Endothelial cell of umbilical vein (primary cell): Measurements from ENCODE around the gene INPP4B. TPM values are rescaled to one million over a fixed set of nuclear protein-coding genes. Genes with fewer than 3 reads are reported as not detected.
"Not testable (repeated sequence)": the region's sequence is repeated elsewhere in the genome, so short reads cannot be mapped to it uniquely, and the experiment has no call there.

Source experiments
- BruUV-seq: library from RNA; stranded (reverse); fragments of 400-500 nt; replicated peaks from 2 replicates; lab custom pipeline; 2021; lab: Mats Ljungman, UMichigan
- CTCF ChIA-PET: fragments of 300-600, 350-600 bp; sonication (Branson Sonifier 250); formaldehyde crosslinking; loops from one replicate; lab custom pipeline; 2021; ENCODE audit warnings: antibody characterized with exemption, inconsistent platforms; lab: Charles Lee
- POLR2A ChIA-PET: fragments of 300-600, 350-600 bp; sonication (Branson Sonifier 250); formaldehyde crosslinking; loops from one replicate; lab custom pipeline; 2021; ENCODE audit warnings: antibody characterized with exemption, inconsistent platforms; lab: Charles Lee
- DNase-seq: peaks from one replicate; pipeline ENCODE4 v3.0.0-alpha.2; 2011; ENCODE audit warnings: low read depth, low spot score
- FAIRE-seq: peaks from 2 replicates; lab custom pipeline; 2011; peaks lifted over from hg19 to GRCh38; lab: Jason Lieb, UNC
- H2AFZ ChIP-seq: 2 replicates; pipeline ENCODE4 v1.6.0; 2012; ENCODE audit warnings: low read depth, low read length, control low read depth, inconsistent platforms
- H3K27ac ChIP-seq: 2 replicates; pipeline ENCODE4 v1.5.1; 2011; ENCODE audit warnings: low read depth, mild to moderate bottlenecking, control low read depth, low read length, moderate library complexity; ENCODE audit not compliant: insufficient read depth
- H3K27me3 ChIP-seq, 2 experiments: 2 replicates each; pipeline versions ENCODE4 v1.6.0 to v1.6.1; 2011; ENCODE audit warnings: low read length in 2 of 2, mixed read lengths in 1 of 2; ENCODE audit not compliant: control insufficient read depth in 2 of 2, insufficient read depth in 2 of 2
- H3K36me3 ChIP-seq, 2 experiments: 2 replicates in 1 of 2; 3 replicates in 1 of 2; pipeline ENCODE4 v1.5.1; 2011; ENCODE audit warnings: low read length in 2 of 2, mild to moderate bottlenecking in 1 of 2, moderate library complexity in 1 of 2; ENCODE audit not compliant: control insufficient read depth in 2 of 2, insufficient read depth in 2 of 2; ENCODE audit errors: extremely low read depth in 1 of 2
- H3K4me1 ChIP-seq: 3 replicates; pipeline ENCODE4 v1.5.1; 2011; ENCODE audit warnings: mild to moderate bottlenecking, low read length; ENCODE audit not compliant: control insufficient read depth, insufficient read depth; ENCODE audit errors: extremely low read depth
- H3K4me2 ChIP-seq: 2 replicates; pipeline ENCODE4 v1.6.1; 2011; ENCODE audit warnings: low read length, control low read depth, mixed read lengths; ENCODE audit not compliant: insufficient read depth
- H3K4me3 ChIP-seq, 3 experiments: fragments of 200-600 bp in 1 of 3; sonication (generic), shearing (Covaris generic) in 1 of 3; replicated peaks in 1 of 3; 2 replicates each; pipeline ENCODE4 v1.5.1; 2011 to 2016; ENCODE audit warnings: control low read depth in 3 of 3, low read length in 3 of 3, mild to moderate bottlenecking in 2 of 3, inconsistent platforms in 1 of 3, low read depth in 1 of 3, moderate library complexity in 1 of 3; ENCODE audit not compliant: insufficient read depth in 1 of 3
- H3K79me2 ChIP-seq: 2 replicates; pipeline ENCODE4 v1.6.0; 2012; ENCODE audit warnings: low read length, inconsistent platforms; ENCODE audit not compliant: control insufficient read depth, insufficient read depth
- H3K9ac ChIP-seq: replicated peaks from 2 replicates; pipeline ENCODE3; 2011; ENCODE audit warnings: low read length, control low read depth; ENCODE audit not compliant: insufficient read depth; ENCODE audit errors: extremely low read depth
- H3K9me1 ChIP-seq: replicated peaks from 3 replicates; pipeline ENCODE4 v1.6.0; 2011; ENCODE audit warnings: mild to moderate bottlenecking, low read length; ENCODE audit not compliant: control insufficient read depth, insufficient read depth; ENCODE audit errors: extremely low read depth
- H3K9me3 ChIP-seq: replicated peaks from 2 replicates; pipeline ENCODE4 v1.5.1; 2012; ENCODE audit warnings: low read length, inconsistent platforms; ENCODE audit not compliant: control insufficient read depth, insufficient read depth
- H4K20me1 ChIP-seq: replicated peaks from 2 replicates; pipeline ENCODE3; 2011; ENCODE audit warnings: mild to moderate bottlenecking, low read length; ENCODE audit not compliant: control insufficient read depth, insufficient read depth; ENCODE audit errors: extremely low read depth
- CTCF ChIP-seq, 2 donors: IDR thresholded peaks; 1 replicate in 1 of 2; 2 replicates in 1 of 2; pipeline ENCODE4 v1.5.1; 2011; ENCODE audit warnings: low read length in 2 of 2, mild to moderate bottlenecking in 2 of 2, moderate library complexity in 2 of 2, control low read depth in 1 of 2, inconsistent platforms in 1 of 2, low read depth in 1 of 2; ENCODE audit not compliant: insufficient read depth in 1 of 2; ENCODE audit errors: extremely low read depth in 1 of 2
- EZH2 ChIP-seq: IDR thresholded peaks from 2 replicates; pipeline ENCODE4 v1.6.1; 2012; ENCODE audit warnings: borderline replicate concordance, low read depth, mild to moderate bottlenecking, moderate library complexity, low read length, inconsistent platforms; ENCODE audit not compliant: severe bottlenecking
- FOS ChIP-seq: IDR thresholded peaks from 2 replicates; pipeline ENCODE4 v1.6.1; 2011; ENCODE audit warnings: mild to moderate bottlenecking, low read length, moderate library complexity, borderline replicate concordance; ENCODE audit not compliant: insufficient read depth
- GATA2 ChIP-seq: IDR thresholded peaks from 2 replicates; pipeline ENCODE4 v1.7.0; 2011; ENCODE audit warnings: low read depth, mild to moderate bottlenecking, moderate library complexity, mixed read lengths, low read length; ENCODE audit not compliant: insufficient read length, insufficient read depth
- JUN ChIP-seq: IDR thresholded peaks from 2 replicates; pipeline ENCODE4 v1.6.1; 2011; ENCODE audit warnings: borderline replicate concordance, low read depth; ENCODE audit not compliant: insufficient read length, insufficient read depth
- MYC ChIP-seq: IDR thresholded peaks from one replicate; pipeline ENCODE4 v1.6.1; 2011; ENCODE audit warnings: mild to moderate bottlenecking, low read depth, low read length
- POLR2A ChIP-seq: IDR thresholded peaks from 2 replicates; pipeline ENCODE4 v1.6.1; 2012; ENCODE audit warnings: low read depth, mild to moderate bottlenecking, control low read depth, low read length
- POLR2AphosphoS5 ChIP-seq: IDR thresholded peaks from 2 replicates; pipeline ENCODE4 v1.6.1; 2012; ENCODE audit warnings: low read depth, mild to moderate bottlenecking, control low read depth, low read length, moderate library complexity; ENCODE audit not compliant: insufficient read depth
- dilution Hi-C: fragments of 300-500 bp; cut with MboI; formaldehyde crosslinking; loops from one replicate; pipeline ENCODE4 v1.15.0; 2019; ENCODE audit warnings: low sequenced_read_pairs; ENCODE audit not compliant: extremely low pct_ligation_motif_present
- intact Hi-C: fragments of 100-400 bp; cut with micrococcal nuclease; formaldehyde crosslinking; loops from one replicate; pipeline ENCODE4 v1.10.0; 2022
- polyA plus RNA-seq, 4 experiments: library from polyadenylated mRNA; depleted of rRNA in 3 of 4; stranded (reverse) in 3 of 4; unstranded in 1 of 4; fragments of >200 nt; gene quantifications; 2 replicates each; pipeline versions ENCODE4 v1.2.1 to v1.2.3, GENCODE V29; 2011 to 2012; ENCODE audit warnings: missing spikeins in 1 of 4
- total RNA-seq: library from RNA; stranded (reverse); gene quantifications from 2 replicates; pipeline ENCODE4 v1.2.3, GENCODE V29; 2021

The INPP4B gene
- total and polyA plus RNA-seq, 2 donors (not counting 3 experiments of a cell fraction or from before 2014, with no cell fraction given), result 0.41 to 3.1 TPM

- no peaks in the 10 kb centered on the region for H3K27me3 ChIP-seq
- H3K27ac ChIP-seq, result no peak overlapping the region
- ChIA-PET CTCF (interaction anchor here (0.8 kb wide), 1 partner anchor 13 kb away, joined by 3 read pairs; no protein-coding TSS in a partner anchor), POLR2A (no interaction called here)
- no peaks in the 10 kb centered on the region for H3K79me2 ChIP-seq
- no peaks in the 10 kb centered on the region for H3K9me3 ChIP-seq
- TF ChIP-seq POLR2AphosphoS5 (no peak), MYC (no peak), POLR2A (no peak), JUN (no peak), GATA2 (no peak), EZH2 (no peak), CTCF (IDR thresholded peaks at IDR 0.05; ENCODE audit: extremely low read depth in 1 of 2, insufficient read depth in 1 of 2, low read depth in 1 of 2, low read length in 2 of 2) (no peak), FOS (no peak)
- no peak for FAIRE-seq
- DNase-seq, result no peak
- no peak overlapping the region for H3K4me3 ChIP-seq
- H4K20me1 ChIP-seq, result no peaks in the 10 kb centered on the region
- no peak overlapping the region for H3K9ac ChIP-seq
- H3K4me2 ChIP-seq, result no peak overlapping the region
- no TSS peak for BruUV-seq
- no peaks in the 10 kb centered on the region for H3K9me1 ChIP-seq
- H2AFZ ChIP-seq, result no peak overlapping the region
- no peaks in the 10 kb centered on the region for H3K4me1 ChIP-seq
- dilution Hi-C loops (no loop called here), intact Hi-C loops (no loop called here)
- no peaks in the 10 kb centered on the region for H3K36me3 ChIP-seq
Measured at GRCh38 chr4:142809559-142809958, 36.5 kb downstream of the INPP4B start.

- dilution Hi-C loops, H3K4me2 ChIP-seq, FAIRE-seq: not testable (repeated sequence)
Measured at GRCh38 chr4:142803879-142804278, 42.2 kb downstream of the INPP4B start.

More at GRCh38 chr4:142803879-142804278, 42.2 kb downstream of the INPP4B start:
- H3K4me1 ChIP-seq, H3K4me3 ChIP-seq, H3K79me2 ChIP-seq, POLR2A ChIA-PET, intact Hi-C loops, DNase-seq, H3K9me1 ChIP-seq, H2AFZ ChIP-seq, BruUV-seq, CTCF ChIA-PET, H3K27ac ChIP-seq, H3K27me3 ChIP-seq, H4K20me1 ChIP-seq, H3K9ac ChIP-seq, H3K9me3 ChIP-seq, H3K36me3 ChIP-seq: not testable (repeated sequence)
